Nucleus accumbens (tissue), 56 donors: ENCODE results near the gene CLEC1B.
A peak's percentile ranks its signal among the peaks of the same experiment; 100 is the strongest.
"Not testable (repeated sequence)": the region's sequence is repeated elsewhere in the genome, so short reads cannot be mapped to it uniquely, and the experiment has no call there.

Experiments
- DNase-seq, 56 donors: peaks; one replicate each; lab custom pipeline; 2025; lab: John Stamatoyannopoulos, UW

The CLEC1B gene

DNA sequence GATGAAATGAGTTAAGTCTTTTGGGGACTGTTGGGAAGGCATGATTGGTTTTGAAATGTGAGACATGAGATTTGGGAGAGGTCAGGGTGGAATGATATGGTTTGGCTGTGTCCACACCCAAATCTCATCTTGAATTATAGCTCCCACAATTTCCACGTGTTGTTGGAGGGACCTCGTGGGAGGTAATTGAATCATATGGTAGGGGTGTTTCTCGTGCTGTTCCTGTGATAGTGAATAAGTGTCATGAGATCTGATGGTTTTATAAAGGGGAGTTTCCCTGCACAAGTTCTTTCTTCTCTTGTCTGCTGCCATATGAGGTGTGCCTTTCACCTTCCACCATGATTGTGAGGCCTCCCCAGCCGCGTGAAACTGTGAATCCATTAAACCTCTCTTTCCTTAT is 22.3 kb downstream of the CLEC1B start:
- not testable (repeated sequence) for DNase-seq

DNA sequence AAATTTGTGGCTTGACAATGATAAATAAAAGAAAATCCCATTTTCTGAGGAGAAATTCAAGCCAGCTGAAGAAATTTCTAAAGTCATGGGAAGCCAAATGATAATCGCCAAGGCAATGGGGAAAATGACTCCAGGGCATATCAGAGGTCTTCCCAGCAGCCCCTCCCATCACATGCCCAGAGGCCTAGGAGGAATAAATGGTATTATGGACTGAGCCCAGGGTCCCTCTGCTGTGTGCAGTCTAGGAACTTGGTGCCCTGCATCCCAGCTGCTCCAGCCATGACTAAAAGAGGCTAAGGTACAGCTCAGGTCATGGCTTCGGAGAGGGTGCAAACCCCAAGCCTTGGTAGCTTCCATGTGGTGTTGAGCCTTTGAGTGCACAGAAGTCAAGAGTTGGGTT is 23.3 kb downstream of the CLEC1B start:
- DNase-seq: no peak

DNA sequence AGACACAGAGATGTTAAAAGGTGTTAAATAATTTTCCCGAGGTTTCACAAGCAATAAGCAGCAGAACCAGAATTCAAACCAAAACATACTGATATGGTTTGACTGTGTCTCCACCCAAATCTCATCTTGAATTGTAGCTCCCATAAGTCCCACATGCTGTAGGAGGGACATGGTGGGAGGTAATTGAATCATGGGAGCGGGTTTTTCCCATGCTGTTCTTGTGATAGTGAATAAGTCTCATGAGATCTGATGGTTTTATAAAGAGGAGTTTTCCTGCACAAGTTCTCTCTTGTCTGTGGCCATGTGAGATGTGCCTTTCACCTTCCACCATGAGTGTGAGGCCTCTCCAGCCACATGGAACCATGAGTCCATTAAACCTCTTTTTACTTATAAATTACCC is 24.2 kb downstream of the CLEC1B start:
- DNase-seq: not testable (repeated sequence)

DNA sequence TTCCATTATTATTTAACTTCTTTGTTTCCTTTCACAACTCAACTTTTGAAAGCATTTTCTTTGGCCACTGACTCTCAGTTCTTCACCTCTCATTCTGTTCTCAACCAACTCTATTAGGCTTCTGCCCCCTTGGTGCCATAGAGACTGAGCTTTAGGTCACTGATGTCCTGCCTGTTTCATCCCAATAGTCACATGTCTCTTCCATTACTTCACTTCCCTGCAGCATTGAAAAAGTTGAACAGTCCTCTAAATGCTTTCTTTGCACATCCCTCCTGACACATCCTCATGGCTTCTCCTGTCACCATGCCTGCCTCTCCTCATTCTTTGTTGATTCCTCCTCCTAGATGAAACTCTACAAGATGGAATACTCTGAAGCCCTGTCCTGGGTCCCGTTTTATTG is 25.0 kb downstream of the CLEC1B start:
- DNase-seq: no peak

DNA sequence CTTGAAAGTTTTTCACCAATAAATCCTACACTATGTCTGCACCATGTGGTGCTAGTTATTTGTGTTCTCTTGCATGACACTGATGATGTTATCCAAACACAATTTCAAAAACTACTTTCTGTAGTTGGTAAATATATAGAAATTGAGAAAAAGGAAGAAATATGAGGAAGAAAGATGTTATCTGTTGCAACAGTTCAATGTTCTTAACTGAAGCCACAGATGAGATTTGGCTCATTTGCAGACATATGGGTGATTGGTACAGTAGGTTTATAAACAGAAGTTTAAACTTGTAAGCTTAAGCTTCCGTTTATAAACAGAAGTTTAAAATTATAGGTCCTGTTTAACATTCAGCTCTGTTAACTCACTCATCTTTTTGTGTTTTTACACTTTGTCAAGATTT is 27.7 kb downstream of the CLEC1B start, which contains the start of gene CLEC12A:
Gene CLEC12A (plus strand): TSS at position 229 of the 400 bp plus-strand sequence. CDS start 188 bp downstream, outside the sequence.
- DNase-seq: no peak

DNA sequence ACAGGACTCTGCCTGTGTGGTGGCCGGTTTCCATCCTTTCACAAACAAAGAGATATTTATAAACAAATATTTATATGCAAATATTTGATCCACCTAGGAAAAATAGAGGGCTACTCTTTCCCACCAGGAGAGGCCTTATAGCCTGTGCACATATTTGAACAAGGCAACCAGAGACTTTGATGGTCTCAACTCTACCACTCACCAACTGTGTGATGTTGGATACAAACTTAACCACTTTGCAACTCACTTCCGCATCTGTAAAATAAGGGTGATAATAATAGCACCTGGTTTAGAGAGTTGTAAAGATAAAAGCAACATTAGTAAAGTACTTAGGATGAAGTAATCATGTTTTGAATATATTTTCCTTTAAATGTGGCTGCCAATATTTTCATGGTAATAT is 29.2 kb downstream of the CLEC1B start:
- no peak for DNase-seq

DNA sequence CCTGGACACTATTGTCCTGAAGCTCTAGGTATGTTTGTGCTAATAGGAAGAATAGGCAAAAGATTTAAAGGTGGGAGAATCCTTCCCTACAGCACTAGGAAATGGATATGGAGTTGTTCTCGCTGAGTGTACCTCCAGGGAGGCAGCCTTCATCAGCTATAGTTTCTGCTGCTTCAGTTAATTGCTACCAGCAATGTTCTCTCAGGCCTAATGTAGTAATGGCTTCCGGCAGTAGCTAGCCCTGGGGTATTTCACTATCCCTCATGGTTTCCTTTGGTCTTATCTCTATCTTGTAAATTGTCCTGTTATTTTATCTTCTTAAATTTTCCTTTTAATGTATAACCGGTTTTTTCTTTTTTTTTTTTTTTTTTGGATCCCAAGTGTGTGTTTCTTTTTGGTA is 37.0 kb downstream of the CLEC1B start:
- no peak for DNase-seq

GRCh38 chr12:9961106-9961505 is 37.8 kb downstream of the CLEC1B start:
- no peak for DNase-seq

GRCh38 chr12:9960590-9960989 is 38.3 kb downstream of the CLEC1B start:
- no peak for DNase-seq

GRCh38 chr12:9957834-9958233 is 41.1 kb downstream of the CLEC1B start:
- no peak for DNase-seq

GRCh38 chr12:9952954-9953729 is 45.8 kb downstream of the CLEC1B start:
- DNase-seq: not testable (repeated sequence)

GRCh38 chr12:9951026-9951675 is 47.8 kb downstream of the CLEC1B start:
- DNase-seq: no peak

- DNase-seq: no peak
Measured at GRCh38 chr12:9948606-9949296, 50.2 kb downstream of the CLEC1B start.

GRCh38 chr12:9947674-9948073 is 51.2 kb downstream of the CLEC1B start:
- DNase-seq: no peak

- DNase-seq: no peak
Measured at GRCh38 chr12:9944391-9944790, 54.5 kb downstream of the CLEC1B start.

DNA sequence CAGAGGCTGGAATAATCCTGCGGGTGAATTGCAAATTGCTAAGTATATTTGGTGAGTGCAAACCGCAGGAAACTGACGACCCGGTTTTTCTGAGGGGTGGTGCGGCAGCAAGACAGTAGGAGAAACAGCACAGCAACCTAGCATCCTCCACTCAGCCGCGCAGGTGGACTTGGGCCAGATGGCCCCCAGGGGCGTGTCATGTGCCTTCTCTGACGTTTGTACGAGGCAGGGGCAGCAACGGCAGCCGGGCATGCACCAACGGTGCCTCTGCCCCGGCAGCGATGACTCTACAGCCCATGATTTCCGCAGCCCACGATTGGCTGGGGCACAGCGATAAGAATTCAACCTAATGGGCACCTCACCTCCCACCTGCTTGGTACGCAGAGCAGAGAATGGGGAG is 55.7 kb downstream of the CLEC1B start:
- peak in 12 of 56 donors; percentile 1 to 65 (median 28) for DNase-seq
